ENCODE measurements around the gene KCNC4.

KCNC4 gene

GRCh38 chr1:110200190-110200589, 9.9 kb upstream of the KCNC4 start:
- H3K4me3 ChIP-seq (ENCODE audit: low read length) = no peak overlapping the region
- no peak for TF ChIP-seq ZNF274 (IDR thresholded peaks at IDR 0.05; ENCODE audit: low read depth, low read length)

- TF ChIP-seq ZNF274 (IDR thresholded peaks at IDR 0.05; ENCODE audit: low read depth, low read length) = no peak
- H3K4me3 ChIP-seq (ENCODE audit: low read length) = no peak overlapping the region
These were observed 9.4 kb upstream of the KCNC4 start for GRCh38 chr1:110200666-110201065.

DNA sequence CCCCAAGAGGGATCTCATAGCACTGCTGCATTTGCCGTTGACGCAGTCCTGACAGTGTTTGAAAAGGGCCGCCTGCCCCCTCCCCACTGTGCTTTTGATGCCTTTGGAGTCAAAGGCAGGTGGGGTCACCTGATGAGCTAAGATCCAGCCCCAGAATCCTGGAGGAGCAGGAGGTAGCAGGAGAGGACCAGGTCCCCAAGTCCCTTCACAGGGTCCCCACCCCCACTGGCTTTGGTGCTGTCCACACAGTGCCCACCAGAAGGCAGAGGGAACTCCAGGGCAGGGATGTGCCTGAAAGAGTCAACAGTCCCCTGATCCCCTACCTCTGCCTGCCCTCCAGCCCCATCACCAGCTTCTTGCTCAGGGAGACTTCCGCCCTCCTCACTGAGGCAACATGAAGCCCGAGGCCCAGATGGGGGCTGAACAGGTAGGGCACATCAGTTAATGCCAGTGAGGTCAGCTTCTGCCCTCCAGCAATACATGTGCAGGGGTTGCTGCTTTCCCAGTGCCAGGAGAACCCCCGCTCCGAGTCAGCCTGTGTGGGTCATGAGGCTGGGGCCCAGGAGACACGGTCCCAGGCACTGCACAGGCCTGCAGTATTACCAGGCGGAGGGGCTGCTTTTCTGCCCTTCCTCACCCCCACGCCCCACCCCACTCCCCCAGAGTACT, 8.8 kb upstream of the KCNC4 start:
- H3K4me3 ChIP-seq (ENCODE audit: low read length) = no peak overlapping the region
- no peak for TF ChIP-seq ZNF274 (IDR thresholded peaks at IDR 0.05; ENCODE audit: low read depth, low read length)

GRCh38 chr1:110203021-110203661, 7.0 kb upstream of the KCNC4 start:
- TF ChIP-seq ZNF274 (IDR thresholded peaks at IDR 0.05; ENCODE audit: low read depth, low read length) = no peak
- H3K4me3 ChIP-seq (ENCODE audit: low read length) = no peak overlapping the region

DNA sequence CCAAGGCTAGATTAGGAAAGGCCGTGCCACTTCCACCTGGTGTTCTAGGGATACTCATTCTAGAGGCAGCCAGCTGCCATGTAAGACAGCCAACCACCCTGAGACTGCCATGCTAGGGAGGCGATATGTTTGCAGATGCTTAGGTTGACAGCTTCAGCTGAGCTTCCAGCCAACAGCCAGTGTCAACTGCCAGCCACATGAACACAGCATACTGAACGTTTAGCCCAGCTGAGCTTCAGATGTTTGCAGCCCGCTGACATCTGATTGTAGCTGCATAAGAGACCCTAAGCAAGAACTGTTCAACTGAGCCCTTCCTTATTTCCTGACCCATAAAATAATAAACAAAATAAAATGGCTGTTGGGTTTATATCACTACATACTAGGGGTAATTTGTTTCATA, 5.0 kb upstream of the KCNC4 start:
- H3K4me3 ChIP-seq (ENCODE audit: low read length) = no peak overlapping the region
- TF ChIP-seq ZNF274 (IDR thresholded peaks at IDR 0.05; ENCODE audit: low read depth, low read length) = no peak

DNA sequence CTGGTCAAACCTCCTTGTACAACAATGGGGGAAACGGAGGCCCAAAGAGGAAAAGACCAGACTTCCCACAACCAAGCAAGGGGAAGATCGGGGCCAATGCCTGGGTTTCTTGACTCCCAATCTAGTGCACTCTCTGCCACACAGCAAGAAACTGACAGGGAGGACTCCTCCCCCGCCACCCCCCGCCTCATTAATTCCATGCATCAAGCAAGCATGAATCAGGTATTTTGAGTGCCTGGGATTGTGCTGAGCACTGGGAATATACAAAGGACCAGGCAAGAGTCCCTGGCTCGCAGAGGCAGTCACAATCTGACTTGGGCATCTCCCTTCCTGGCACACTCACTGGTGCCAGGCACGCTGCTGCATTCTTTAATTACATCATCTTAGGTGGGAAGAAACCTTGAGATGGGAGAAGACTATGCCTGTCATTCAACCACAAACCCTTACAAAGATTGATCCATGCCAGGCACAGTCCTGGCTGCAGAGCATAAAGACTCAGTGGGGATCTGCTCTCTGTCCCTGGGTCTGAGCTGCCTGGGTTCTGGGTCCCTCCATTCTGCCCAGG, 4.4 kb upstream of the KCNC4 start:
- H3K4me3 ChIP-seq (ENCODE audit: low read length) = no peak overlapping the region
- TF ChIP-seq ZNF274 (IDR thresholded peaks at IDR 0.05; ENCODE audit: low read depth, low read length) = no peak

DNA sequence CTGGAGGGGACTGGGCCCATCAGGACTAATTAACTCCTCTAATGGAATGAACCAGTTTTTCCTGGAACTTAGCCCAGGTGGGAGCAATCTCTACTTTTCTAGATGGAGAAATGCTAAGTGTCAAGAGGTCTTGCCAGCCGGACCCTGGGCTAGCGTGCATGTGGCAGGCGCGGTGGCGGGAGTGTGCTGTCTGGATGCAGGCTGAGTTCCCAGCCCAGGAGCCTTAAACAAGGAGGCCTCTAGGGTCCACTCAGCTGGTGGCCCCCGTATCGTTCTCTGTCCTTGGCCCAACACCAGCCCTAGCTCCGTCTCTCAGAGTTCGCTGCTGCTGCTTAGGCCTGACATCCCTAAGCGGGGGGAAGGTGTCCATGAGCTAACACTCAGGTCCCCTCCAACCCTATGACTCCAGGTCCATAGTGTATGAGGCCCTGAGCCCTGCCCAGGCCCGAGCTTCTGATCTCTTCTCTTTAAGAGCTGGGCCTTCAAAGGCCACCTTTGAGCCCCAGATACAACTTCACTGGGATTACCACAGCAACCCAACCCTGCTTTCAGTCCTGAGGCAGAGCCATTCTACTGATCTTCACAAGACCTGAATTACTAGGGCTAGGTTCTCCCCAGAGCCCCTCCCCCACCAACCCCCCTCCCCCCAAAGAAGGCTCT, 3.7 kb upstream of the KCNC4 start:
- H3K4me3 ChIP-seq (ENCODE audit: low read length) = no peak overlapping the region
- no peak for TF ChIP-seq ZNF274 (IDR thresholded peaks at IDR 0.05; ENCODE audit: low read depth, low read length)

DNA sequence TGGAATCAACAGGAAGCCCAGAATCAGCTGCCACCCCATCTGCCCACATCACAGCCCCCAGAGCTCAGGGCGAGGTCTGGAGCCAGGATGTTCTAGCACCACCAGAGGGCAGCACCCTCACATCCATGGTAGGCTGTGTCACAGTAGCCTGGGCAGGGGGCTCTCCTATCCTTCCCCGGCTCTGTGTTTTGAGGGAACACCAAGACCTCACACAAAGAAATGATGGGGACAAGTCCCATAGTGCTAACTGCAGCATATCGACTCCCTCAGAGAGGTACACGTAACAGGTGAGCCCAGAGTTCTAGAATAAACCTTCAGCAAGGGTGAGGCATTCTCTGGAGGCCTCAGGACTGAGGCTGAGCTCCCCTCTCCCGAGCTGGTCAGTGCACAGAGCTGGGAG, 2.3 kb upstream of the KCNC4 start:
- no peak overlapping the region for H3K4me3 ChIP-seq (ENCODE audit: low read length)
- TF ChIP-seq ZNF274 (IDR thresholded peaks at IDR 0.05; ENCODE audit: low read depth, low read length) = no peak

GRCh38 chr1:110208916-110209645, 1.0 kb upstream of the KCNC4 start:
- no peak overlapping the region; the same call in 1 of the 2 replicates for H3K4me3 ChIP-seq (ENCODE audit: low read length)
- no peak for TF ChIP-seq ZNF274 (IDR thresholded peaks at IDR 0.05; ENCODE audit: low read depth, low read length)

DNA sequence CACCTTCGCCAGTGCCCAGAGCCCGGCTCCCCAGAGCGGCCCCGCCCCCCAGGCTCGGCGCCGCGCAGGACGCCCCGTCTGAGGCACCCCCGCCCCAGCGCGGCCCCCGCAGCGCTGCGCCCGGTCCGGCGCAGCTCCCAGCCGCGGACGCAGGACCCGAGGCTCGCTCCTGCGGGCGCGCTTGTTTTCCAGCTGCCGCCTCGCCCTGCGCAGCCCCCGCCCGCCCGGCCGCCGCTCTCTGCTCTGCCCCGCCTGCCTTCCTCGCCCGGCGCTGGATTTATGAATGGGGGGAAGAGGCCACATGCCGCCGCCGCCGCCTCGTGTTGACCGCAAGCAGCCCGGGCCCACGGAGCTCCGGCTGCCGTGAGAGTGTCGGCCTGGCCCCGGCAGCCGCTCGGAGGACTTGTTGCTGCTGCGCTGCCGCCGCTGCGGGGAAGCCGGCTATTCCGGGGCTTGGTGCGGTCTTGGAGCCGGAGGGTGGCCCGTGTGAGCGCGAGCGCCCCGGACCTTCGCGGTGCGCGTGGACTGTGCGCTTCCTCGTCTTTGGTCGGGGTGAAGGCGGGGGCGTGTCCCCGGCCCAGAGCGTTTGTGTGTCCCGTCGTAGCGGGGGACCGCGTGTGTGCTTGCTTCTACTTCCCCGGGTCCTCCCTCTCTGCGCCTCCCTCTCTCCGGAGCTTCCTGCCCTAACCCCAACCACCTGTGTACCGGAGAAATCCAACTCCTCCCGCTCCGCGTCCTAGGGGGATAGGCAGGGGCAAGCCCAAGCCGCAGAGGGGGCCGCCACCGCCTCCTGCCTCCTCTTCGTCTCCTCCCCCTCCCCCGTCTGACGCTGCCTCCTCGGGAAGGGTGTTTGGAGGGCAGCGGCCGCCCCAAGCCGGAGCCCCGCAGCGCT, 736 bp downstream of the KCNC4 start:
- no peak for TF ChIP-seq ZNF274 (IDR thresholded peaks at IDR 0.05; ENCODE audit: low read depth, low read length)
- H3K4me3 ChIP-seq (ENCODE audit: low read length) = peak overlapping the region; percentile 62; the same call in 1 of the 2 replicates

- no peak overlapping the region; the same call in 1 of the 2 replicates for H3K4me3 ChIP-seq (ENCODE audit: low read length)
- TF ChIP-seq ZNF274 (IDR thresholded peaks at IDR 0.05; ENCODE audit: low read depth, low read length) = no peak
These were observed 1.5 kb downstream of the KCNC4 start for GRCh38 chr1:110211496-110212168.

GRCh38 chr1:110212169-110213142, 2.3 kb downstream of the KCNC4 start:
- TF ChIP-seq ZNF274 (IDR thresholded peaks at IDR 0.05; ENCODE audit: low read depth, low read length) = no peak
- H3K4me3 ChIP-seq (ENCODE audit: low read length) = no peak overlapping the region
